HG03378 (cell line): ENCODE results near the gene ANTXRL.
"Not testable (repeated sequence)": the region's sequence is repeated elsewhere in the genome, so short reads cannot be mapped to it uniquely, and the experiment has no call there.

Experiments
- ATAC-seq: cut with Tn5 transposase; IDR thresholded peaks from one replicate; pipeline ENCODE4 v1.9.1; 2021; ENCODE audit warnings: mild to moderate bottlenecking, moderate library complexity; ENCODE audit not compliant: unreplicated experiment

ANTXRL gene

DNA sequence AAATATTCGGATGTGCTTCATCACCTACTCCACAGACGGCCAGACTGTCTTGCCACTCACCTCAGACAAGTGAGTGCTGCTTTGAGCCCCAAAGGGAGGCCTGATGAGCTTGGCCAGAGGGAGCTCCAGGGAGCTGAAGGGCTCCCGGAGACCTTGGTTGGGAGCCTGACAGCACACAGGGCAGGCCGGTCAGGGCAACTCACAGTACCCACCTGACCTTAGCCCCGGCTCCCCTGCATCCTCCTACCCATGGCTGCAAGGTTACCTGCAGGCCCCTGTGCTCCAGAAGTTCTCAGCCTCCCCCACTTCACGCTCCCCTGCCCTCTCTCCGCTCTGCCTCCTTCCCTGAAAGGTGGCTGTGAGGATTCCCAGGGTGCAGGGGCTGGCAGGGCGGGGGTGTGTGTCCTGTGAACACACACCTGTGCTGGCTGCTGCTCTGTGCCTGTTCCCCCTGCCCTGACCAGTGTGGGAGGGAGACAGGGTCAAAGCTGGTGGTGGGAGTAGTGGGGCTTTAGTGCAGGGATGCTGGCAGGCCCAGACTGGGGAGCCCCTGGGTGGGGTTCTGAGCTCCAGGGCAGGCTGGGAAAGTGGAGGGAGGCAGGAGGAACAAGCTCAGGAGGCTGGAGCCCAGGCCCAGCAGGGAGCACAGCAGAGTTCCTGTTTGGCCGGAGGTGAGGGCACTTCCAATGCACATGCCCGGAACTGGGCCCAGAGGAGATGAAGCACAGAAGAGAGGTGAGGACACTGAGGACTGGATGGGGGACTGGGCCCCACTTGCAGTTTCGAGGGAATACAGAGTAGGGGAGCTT, 7.2 kb downstream of the ANTXRL start:
- ATAC-seq, result no peak

DNA sequence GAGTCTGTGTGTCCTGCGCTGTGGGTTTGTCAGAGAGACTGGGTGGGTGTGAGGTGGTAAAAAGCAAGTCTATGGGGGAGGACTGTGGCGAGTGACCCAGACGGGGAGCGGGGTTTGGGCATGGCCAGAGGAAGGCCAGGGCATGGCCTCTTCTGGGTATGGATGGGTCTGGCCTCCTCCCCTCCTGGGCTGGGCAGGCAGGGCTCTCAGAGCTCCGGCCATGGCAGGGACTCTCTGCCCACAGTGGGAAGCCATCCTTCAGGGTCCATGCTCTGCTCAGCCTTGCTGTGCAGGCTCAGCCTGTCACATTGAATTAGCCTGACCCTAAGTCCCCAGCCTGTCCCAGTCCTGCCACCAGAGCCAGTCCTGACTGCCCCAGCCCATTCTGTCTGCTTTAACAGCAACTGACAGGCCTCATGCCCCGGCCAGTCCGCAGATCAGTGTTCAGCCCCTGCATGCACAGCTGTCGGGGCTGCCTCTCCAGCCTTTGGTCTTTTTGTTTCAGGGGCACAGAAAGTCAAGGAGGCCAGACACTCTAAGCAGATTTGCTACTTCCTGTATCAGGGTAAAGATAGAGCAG, 7.9 kb downstream of the ANTXRL start:
- ATAC-seq, result no peak

DNA sequence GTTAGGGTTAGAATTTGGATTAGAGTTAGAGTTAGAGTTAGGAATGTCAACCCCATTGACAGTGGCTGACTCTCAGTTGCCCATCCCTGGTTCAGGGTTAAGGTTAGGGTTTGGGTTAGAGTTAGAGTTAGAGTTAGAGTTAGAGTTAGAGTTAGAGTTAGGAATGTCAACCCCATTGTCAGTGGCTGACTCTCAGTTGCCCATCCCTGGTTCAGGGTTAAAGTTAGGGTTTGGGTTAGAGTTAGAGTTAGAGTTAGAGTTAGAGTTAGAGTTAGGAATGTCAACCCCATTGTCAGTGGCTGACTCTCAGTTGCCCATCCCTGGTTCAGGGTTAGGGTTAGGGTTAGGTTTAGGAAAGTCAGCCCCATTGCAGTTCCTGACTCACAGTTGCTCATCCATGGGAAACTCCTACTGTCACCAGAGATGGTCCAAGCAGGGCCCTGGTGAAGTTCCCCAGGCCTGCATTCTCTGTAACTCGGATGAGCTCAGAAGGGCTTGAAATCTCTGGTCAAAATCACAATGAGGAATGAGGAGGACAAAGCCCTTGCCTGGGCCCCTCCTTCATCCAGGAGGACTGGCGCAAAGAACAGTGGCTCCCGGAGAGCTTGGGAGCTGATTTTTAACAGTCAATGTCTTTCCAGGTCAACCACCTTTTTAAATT, 8.7 kb downstream of the ANTXRL start:
- ATAC-seq, result not testable (repeated sequence)

GRCh38 chr10:46296086-46296485, 9.3 kb downstream of the ANTXRL start:
- not testable (repeated sequence) for ATAC-seq

- ATAC-seq, result no peak
Observed at GRCh38 chr10:46296641-46297141, 9.9 kb downstream of the ANTXRL start.

DNA sequence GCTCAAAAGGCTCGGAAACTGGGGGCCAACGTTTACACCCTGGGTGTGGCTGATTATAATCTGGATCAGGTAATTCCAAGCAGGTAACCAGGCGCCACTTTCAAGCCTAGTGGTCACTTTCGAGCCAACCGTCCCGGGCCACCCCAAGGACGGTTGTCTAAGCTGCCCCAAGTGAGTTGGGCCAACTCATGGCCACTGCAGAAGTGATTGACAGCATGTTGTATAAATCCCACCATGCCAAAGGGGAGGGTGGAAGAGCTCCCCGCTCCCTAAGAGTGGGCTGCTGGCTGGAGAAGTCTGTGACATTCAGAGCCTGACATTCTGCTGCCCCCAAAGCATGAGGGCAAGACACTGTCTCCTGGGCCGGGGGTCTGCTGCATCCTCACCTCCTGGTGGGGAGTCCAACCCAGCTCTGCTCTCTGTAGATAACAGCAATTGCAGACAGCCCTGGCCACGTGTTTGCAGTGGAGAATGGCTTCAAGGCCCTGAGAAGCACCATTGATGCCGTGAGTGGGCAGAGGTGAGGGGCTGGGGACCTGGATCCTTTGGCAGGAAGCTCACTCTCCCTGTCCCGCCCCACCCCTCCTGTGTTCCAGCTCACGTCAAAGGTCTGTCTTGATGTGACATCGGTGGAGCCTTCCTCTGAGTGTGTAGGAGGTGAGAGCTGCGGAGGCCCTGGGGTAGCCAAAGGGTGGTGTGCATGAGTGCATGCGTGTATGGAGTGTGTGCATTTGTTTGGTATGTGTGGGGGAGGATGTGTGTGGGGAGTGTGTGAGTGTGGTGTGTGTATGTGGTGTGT, 10.8 kb downstream of the ANTXRL start:
- no peak for ATAC-seq

DNA sequence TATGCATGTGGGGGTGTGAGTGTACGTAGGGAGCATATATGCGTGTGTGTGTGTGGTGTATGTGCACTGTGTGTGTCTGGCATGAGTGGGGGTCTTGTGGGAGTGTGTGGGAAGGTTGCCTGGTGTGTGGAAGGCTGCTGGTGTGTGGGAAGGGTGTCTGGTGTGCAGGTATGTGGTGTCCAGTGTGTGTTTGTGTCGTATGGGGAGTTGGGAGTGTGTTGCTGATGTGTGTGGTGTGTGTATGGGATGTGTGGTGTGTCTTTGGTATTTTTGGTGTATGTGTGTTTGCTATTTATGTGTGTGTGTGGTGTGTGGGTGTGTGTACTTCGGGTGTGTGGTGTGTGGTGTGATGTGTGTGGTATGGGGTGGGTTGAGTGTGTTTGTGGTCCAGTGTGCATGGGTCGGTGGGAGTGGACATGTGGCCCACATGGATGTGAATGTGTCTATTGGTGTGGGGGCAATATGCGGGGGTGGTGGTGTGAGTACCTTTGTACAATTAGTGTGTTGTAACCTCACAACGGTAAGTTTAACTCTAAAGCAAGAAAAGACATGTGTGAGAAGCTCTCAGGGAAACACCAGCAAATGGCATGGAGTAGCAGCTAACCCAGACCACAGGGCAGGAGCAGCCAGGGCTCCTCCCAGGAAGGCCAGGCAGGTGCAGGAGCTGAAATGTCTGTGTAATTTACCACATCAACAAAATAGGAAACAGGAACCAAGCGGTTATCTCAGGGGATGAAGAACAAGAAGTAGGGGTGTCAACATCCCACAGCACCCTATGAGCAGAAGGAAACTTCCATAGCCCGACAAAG, 11.9 kb downstream of the ANTXRL start:
- no peak for ATAC-seq

GRCh38 chr10:46299286-46299535, 12.4 kb downstream of the ANTXRL start:
- ATAC-seq, result no peak

- ATAC-seq, result no peak
Observed at GRCh38 chr10:46299536-46300369, 13.0 kb downstream of the ANTXRL start.

GRCh38 chr10:46300370-46300711, 13.5 kb downstream of the ANTXRL start:
- ATAC-seq, result not testable (repeated sequence)

GRCh38 chr10:46301056-46301645, 14.4 kb downstream of the ANTXRL start:
- ATAC-seq, result no peak

GRCh38 chr10:46301721-46302479, 15.1 kb downstream of the ANTXRL start:
- ATAC-seq, result no peak

DNA sequence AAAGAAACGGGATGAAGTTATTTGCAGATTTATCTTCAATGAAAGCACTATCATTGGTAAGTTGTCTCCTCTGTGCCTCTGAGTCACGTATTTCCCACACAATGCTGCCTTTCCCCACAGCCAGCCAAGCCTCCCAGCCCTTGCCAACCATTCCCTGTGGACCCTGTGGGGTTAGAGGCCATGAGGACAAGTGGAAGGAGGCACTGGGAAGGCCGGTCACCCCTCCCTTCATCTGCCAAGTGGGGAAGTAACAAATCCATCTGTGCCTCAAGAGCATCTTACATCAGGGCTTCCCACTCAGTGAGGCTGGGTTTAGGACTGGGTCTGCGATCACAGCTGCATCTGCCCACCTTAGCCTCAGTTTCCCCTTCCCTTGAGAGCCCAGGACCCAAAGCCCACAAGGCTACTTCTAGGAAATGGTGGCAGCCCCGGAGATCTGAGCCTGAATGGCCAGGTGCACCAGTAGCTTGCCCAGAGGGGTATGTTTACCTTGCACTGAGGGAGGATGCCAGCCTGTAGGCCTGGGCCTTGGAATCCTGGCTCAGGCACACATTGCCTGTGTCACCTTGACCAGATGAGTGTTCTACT, 16.1 kb downstream of the ANTXRL start:
- ATAC-seq, result not testable (repeated sequence)

- no peak for ATAC-seq
Observed at GRCh38 chr10:46304062-46304461, 17.3 kb downstream of the ANTXRL start.

DNA sequence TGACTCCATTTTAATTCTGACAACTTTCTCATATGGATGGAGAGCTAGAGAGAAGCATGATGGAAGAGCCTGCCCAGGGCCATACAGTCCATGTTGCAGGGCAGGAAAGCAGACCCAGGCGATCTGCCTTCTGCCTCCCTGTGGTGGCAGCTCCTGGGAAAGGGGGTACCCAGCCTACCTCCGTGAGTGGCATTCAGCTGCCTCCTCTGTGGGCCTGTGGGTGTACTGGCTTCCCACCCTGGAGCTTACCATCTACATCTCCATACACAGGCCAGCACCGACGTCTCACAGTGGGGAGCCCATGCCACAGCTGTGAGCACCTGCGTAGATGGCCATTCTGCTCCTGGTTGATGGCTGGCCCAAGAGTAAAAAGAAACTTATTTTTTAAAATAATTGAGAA, 17.9 kb downstream of the ANTXRL start:
- not testable (repeated sequence) for ATAC-seq

DNA sequence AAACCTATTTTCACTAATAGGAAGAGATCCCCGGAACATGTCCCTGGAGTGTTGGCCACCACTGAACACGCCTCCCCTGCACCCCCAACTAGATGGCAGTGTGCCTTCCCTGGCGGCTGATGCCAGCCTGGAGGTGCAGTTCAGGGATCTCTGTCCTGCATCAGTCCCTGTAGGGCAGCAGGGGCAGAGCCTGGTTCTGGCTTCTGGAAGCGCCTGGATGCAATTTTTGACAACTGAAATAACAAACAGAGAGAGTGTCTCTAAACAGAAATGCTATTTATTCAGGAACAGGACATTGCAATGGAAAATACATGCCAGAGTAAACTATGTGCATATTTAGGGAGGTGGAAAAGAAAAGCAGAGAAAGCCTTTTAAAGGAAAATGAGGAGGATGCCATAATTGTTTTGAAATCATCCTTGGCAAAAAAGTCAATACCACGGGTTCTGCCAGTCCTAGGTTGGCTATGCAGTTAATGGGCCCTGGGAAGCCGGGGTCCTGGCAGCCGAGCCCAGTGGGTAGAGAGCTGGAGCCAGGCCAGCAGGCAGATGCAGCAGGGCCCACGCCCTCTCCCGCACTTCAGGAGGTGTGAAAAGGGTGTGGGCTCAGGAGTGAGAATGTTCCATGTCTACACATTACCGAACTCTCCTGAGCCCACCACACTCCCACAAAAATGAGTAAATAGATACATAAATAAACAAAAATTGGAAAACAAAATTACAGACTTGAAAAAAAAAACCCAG, 18.5 kb downstream of the ANTXRL start:
- no peak for ATAC-seq

DNA sequence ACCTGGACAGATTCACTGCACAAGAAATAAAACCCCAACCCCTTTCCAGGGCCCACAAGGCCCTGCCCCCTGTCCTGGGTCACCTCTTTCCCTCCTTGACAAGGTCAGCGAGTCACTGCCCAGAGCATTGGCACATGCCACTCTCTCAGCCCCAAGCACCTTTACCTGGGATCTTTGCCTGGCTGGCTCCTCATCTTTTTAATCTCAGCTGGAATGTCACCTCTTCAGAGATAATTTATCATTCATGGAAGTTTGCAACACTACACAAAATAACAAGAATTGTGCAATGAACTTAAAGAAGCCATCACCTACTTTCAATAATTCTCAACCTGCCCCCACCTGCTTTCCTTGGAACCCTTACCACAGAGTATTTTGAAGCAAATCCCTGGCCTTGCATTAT, 19.2 kb downstream of the ANTXRL start:
- ATAC-seq, result no peak
